Vagina (tissue), 2 donors: Measurements from ENCODE around the gene HTATIP2. TPM values are rescaled to one million over a fixed set of nuclear protein-coding genes. Genes with fewer than 3 reads are reported as not detected.
A peak's percentile ranks its signal among the peaks of the same experiment; 100 is the strongest.
"Not testable (repeated sequence)": the region's sequence is repeated elsewhere in the genome, so short reads cannot be mapped to it uniquely, and the experiment has no call there.

Source experiments
- DNase-seq, 2 donors: peaks; one replicate each; pipeline ENCODE4 v3.0.0-alpha.2; 2017; ENCODE audit errors: extremely low spot score in 2 of 2
- H3K27ac ChIP-seq: fragments of 200-600 bp; sonication (generic); one replicate; pipeline ENCODE4 v1.5.1; 2019
- H3K27me3 ChIP-seq: fragments of 200-600 bp; sonication (generic); one replicate; pipeline ENCODE4 v1.5.1; 2019
- H3K36me3 ChIP-seq, 2 donors: fragments of 200-600 bp; sonication (generic); one replicate each; pipeline ENCODE4 v1.5.1; 2017 to 2019
- H3K4me1 ChIP-seq: fragments of 200-600 bp; sonication (generic); one replicate; pipeline ENCODE4 v1.5.1; 2019
- H3K4me3 ChIP-seq, 2 donors: fragments of 200-600 bp; sonication (generic); 1 replicate in 1 of 2; 2 replicates in 1 of 2; pipeline ENCODE4 v1.5.1; 2016 to 2019
- H3K9me3 ChIP-seq: fragments of 200-600 bp; sonication (generic); one replicate; pipeline ENCODE4 v1.5.1; 2019
- POLR2A ChIP-seq, 2 donors: fragments of 450-650 bp; IDR thresholded peaks; one replicate each; pipeline ENCODE4 v1.6.1; 2017; ENCODE audit warnings: antibody characterized with exemption in 2 of 2, mild to moderate bottlenecking in 2 of 2, moderate library complexity in 2 of 2
- POLR2AphosphoS5 ChIP-seq, 2 donors: sonication (generic); formaldehyde crosslinking; IDR thresholded peaks; one replicate each; pipeline ENCODE4 v1.9.0; 2017; ENCODE audit warnings: antibody characterized with exemption in 2 of 2, mild to moderate bottlenecking in 2 of 2, low read depth in 1 of 2; ENCODE audit not compliant: insufficient read depth in 1 of 2
- intact Hi-C: fragments of 100-400 bp; cut with DNase I; formaldehyde crosslinking; loops from one replicate; pipeline ENCODE4 v1.15.1; 2023
- total RNA-seq: library from RNA; depleted of rRNA; stranded (reverse); fragments of >200 nt; gene quantifications from one replicate; pipeline ENCODE4 v1.2.3, GENCODE V29; 2016
- TF ChIP-seq, protein P1 (sequence below), 3 experiments: fragments of 450-650 bp in 2 of 3; fragments of 200-600 bp in 1 of 3; sonication (generic) in 1 of 3; IDR thresholded peaks; one replicate each; pipeline ENCODE4 v1.5.1; 2017 to 2019; ENCODE audit warnings: antibody characterized with exemption in 3 of 3, mild to moderate bottlenecking in 2 of 3, moderate library complexity in 2 of 3

Gene HTATIP2
- total RNA-seq, 1 donor from 2014 or later: 35.1 TPM

DNA sequence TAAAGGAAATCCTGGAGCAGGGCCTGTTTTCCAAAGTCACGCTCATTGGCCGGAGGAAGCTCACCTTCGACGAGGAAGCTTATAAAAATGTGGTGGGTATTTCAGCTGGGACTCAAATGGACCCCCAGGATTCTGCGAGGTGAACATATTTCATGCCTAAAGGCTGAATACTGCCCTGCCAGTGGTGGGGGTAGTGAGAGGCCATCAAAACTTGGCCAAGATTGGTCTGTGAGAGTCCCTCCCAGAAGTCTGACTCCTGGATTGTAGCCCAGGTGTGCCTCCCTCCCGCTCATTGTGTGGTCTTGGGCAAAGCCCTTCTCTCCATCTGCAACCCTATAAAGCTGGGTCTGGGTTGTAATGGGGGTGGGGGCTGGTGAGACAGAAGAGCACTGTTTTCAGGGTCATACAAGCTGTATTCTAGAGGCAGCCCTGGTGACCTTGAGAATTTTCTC is 853 bp downstream of the HTATIP2 start:
- intact Hi-C loops: no loop called here
- H3K27me3 ChIP-seq: no peaks in the 10 kb centered on the region
- no peak for TF ChIP-seq POLR2A (IDR thresholded peaks at IDR 0.05)
- no peak for TF ChIP-seq POLR2AphosphoS5 (IDR thresholded peaks at IDR 0.05; ENCODE audit: insufficient read depth in 1 of 2, low read depth in 1 of 2)
- TF ChIP-seq, protein P1, sequence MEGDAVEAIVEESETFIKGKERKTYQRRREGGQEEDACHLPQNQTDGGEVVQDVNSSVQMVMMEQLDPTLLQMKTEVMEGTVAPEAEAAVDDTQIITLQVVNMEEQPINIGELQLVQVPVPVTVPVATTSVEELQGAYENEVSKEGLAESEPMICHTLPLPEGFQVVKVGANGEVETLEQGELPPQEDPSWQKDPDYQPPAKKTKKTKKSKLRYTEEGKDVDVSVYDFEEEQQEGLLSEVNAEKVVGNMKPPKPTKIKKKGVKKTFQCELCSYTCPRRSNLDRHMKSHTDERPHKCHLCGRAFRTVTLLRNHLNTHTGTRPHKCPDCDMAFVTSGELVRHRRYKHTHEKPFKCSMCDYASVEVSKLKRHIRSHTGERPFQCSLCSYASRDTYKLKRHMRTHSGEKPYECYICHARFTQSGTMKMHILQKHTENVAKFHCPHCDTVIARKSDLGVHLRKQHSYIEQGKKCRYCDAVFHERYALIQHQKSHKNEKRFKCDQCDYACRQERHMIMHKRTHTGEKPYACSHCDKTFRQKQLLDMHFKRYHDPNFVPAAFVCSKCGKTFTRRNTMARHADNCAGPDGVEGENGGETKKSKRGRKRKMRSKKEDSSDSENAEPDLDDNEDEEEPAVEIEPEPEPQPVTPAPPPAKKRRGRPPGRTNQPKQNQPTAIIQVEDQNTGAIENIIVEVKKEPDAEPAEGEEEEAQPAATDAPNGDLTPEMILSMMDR (IDR thresholded peaks at IDR 0.05): no peak

DNA sequence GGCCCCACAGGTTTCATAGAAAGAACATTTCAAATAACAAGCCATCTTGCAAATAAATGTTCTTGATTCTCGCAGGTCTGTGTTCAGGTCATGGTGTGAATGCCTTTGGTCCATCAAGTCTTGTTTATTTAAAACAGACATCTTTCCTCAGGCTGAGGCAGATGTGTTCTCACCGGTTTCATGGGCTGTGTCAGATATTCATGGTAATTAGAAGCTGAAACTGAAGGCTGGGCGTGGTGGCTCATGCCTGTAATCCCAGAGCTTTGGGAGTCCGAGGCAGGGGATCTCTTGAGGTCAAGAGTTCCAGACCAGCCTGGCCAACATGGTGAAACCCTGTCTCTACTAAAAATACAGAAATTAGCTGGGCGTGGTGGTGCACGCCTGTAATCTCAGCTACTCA is 2.0 kb downstream of the HTATIP2 start:
- intact Hi-C loops: loop anchor here (5.0 kb wide), 1 partner anchor 398 kb away; no protein-coding TSS in a partner anchor
- H3K27ac ChIP-seq, H3K27me3 ChIP-seq, DNase-seq, H3K4me3 ChIP-seq, H3K9me3 ChIP-seq, H3K36me3 ChIP-seq: not testable (repeated sequence)
- peaks cover 39% of the 10 kb centered on the region for H3K4me1 ChIP-seq

More for the DNA sequence above, 853 bp downstream of the HTATIP2 start:
- Histone ChIP-seq H3K4me1 (peaks cover 39% of the 10 kb centered on the region), H3K27ac (peak overlapping the region; percentile 90), H3K36me3 (no peaks in the 10 kb centered on the region), H3K4me3 (peak overlapping the region; percentile 82 to 99), H3K9me3 (no peaks in the 10 kb centered on the region)
- DNase-seq: no peak

DNA sequence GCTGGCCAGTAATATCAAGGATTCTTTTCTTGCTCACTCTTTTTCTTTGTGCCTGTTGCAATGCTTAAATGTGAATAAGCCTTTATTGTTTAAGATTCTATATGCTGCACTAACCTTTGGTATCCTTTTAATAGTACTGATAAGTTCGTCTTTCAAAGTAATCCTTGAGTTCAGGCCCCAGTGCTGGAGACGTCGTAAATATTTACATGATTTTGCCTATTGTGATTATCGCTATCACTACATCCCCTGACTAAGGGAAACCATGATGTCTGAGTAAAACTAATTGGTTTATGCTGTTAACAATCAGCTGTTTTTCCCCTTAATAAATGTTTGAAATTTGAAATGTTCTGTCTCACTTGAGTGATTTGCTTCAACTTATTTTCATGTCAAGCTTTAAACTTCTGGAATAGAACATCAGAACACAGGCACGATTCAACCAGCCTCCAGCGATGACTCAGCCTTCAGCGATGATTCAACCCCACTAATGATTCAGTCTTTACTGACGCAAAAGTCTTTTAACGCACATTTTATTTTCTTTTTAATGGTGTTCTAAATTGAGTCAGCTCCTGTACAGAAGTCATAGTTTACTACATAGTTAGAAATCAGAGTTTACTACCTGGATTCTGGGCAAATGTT is 3.9 kb downstream of the HTATIP2 start:
- intact Hi-C loops: loop anchor here (5.0 kb wide), 1 partner anchor 400 kb away; no protein-coding TSS in a partner anchor
- Histone ChIP-seq H3K36me3 (no peaks in the 10 kb centered on the region), H3K4me3 (peak overlapping the region in 1 of 2 donors; percentile 21), H3K9me3 (no peaks in the 10 kb centered on the region), H3K27me3 (no peaks in the 10 kb centered on the region), H3K27ac (peak overlapping the region; percentile 79), H3K4me1 (peaks cover 39% of the 10 kb centered on the region)
- TF ChIP-seq POLR2A (IDR thresholded peaks at IDR 0.05): no peak
- TF ChIP-seq, protein P1 (IDR thresholded peaks at IDR 0.05): no peak
- peak; percentile 55 to 93 for TF ChIP-seq POLR2AphosphoS5 (IDR thresholded peaks at IDR 0.05; ENCODE audit: insufficient read depth in 1 of 2, low read depth in 1 of 2)
- DNase-seq: no peak

DNA sequence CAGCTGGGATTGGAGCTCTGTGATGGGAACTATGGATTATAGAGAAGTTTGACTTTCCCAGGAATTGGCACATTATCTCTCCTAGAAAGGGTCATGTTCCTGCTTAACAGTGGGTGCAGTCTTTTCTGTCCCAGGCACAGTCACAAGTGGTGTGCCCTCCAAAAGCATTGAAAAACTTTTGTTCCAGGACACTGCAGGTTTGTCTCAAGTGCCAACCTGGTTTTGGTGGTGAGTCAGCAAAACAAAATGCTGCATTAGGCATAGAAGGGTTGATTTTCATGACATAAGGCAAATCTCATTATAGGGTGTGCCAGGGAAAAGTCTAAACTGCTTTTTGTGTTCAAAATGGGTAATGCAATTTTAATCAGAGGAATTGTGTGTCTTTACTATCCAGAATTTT is 4.9 kb downstream of the HTATIP2 start:
- intact Hi-C loops: loop anchor here (5.0 kb wide), 1 partner anchor 401 kb away; no protein-coding TSS in a partner anchor
- Histone ChIP-seq H3K27ac (peak overlapping the region; percentile 79), H3K27me3 (no peaks in the 10 kb centered on the region), H3K9me3 (no peaks in the 10 kb centered on the region), H3K36me3 (no peaks in the 10 kb centered on the region), H3K4me3 (no peak overlapping the region), H3K4me1 (peaks cover 39% of the 10 kb centered on the region)
- TF ChIP-seq, protein P1 (IDR thresholded peaks at IDR 0.05): no peak
- TF ChIP-seq POLR2AphosphoS5 (IDR thresholded peaks at IDR 0.05; ENCODE audit: insufficient read depth in 1 of 2, low read depth in 1 of 2) (peak in 1 of 2 donors; percentile 34), POLR2A (IDR thresholded peaks at IDR 0.05) (no peak)
- no peak for DNase-seq

DNA sequence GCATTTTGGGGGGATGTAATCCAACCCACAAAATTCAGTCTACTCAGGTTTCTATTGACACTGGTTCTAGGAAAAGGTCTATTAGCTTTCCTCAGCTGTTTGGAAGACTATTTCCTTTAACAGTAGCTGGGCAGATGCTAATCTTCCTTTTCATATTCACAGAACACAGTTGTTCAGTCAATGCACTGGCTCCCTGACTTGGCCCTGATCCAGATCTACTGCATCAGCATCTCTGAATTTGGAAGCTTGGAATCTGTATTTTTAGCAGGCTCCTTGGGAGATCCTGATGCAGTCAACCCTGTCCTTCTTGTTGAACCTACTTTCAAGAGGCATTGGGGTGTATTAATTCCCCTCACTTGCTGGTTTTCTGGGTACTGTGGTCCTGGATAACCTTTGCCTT is 6.3 kb downstream of the HTATIP2 start:
- Histone ChIP-seq H3K27ac (no peak overlapping the region), H3K4me1 (peaks cover 30% of the 10 kb centered on the region), H3K4me3 (no peak overlapping the region), H3K27me3 (no peaks in the 10 kb centered on the region), H3K36me3 (no peaks in the 10 kb centered on the region), H3K9me3 (no peaks in the 10 kb centered on the region)
- no peak for TF ChIP-seq POLR2A (IDR thresholded peaks at IDR 0.05)
- no peak for TF ChIP-seq POLR2AphosphoS5 (IDR thresholded peaks at IDR 0.05; ENCODE audit: insufficient read depth in 1 of 2, low read depth in 1 of 2)
- TF ChIP-seq, protein P1 (IDR thresholded peaks at IDR 0.05): no peak
- DNase-seq: no peak
- intact Hi-C loops: loop anchor here (5.0 kb wide), 1 partner anchor 403 kb away; no protein-coding TSS in a partner anchor
